Measurements from ENCODE around the gene CACNA1I. TPM values are rescaled to one million over a fixed set of nuclear protein-coding genes. Genes with fewer than 3 reads are reported as not detected.

The CACNA1I gene
- total RNA-seq, 4 donors from 2014 or later, result under 0.01 to 0.15 TPM; not detected in 2

- no peaks in the 10 kb centered on the region for H3K27me3 ChIP-seq
- TF ChIP-seq POLR2A (IDR thresholded peaks at IDR 0.05), result no peak
- TF ChIP-seq CTCF (IDR thresholded peaks at IDR 0.05), result no peak
Measured at GRCh38 chr22:39589875-39590274, 19.3 kb downstream of the CACNA1I start.

GRCh38 chr22:39592081-39593065 lies 21.8 kb downstream of the CACNA1I start:
- TF ChIP-seq POLR2A (IDR thresholded peaks at IDR 0.05) (no peak), CTCF (IDR thresholded peaks at IDR 0.05) (no peak)
- no peak overlapping the region for H3K4me3 ChIP-seq
- no peaks in the 10 kb centered on the region for H3K4me1 ChIP-seq
- intact Hi-C loops (cut with DNase I; ENCODE audit: low total_unique reads), result no loop called here
- H3K9me3 ChIP-seq, result no peaks in the 10 kb centered on the region
- DNase-seq, result no peak
- H3K27ac ChIP-seq, result no peak overlapping the region
- H3K36me3 ChIP-seq, result no peaks in the 10 kb centered on the region
- no peaks in the 10 kb centered on the region for H3K27me3 ChIP-seq

More at GRCh38 chr22:39589875-39590274, 19.3 kb downstream of the CACNA1I start:
- intact Hi-C loops (cut with DNase I; ENCODE audit: low total_unique reads), result no loop called here
- Histone ChIP-seq H3K36me3 (no peaks in the 10 kb centered on the region), H3K4me3 (no peak overlapping the region), H3K4me1 (no peaks in the 10 kb centered on the region), H3K27ac (no peak overlapping the region), H3K9me3 (no peaks in the 10 kb centered on the region)
- no peak for DNase-seq

- no peak for TF ChIP-seq POLR2A (IDR thresholded peaks at IDR 0.05)
- no peak for TF ChIP-seq CTCF (IDR thresholded peaks at IDR 0.05)
- no peaks in the 10 kb centered on the region for H3K4me1 ChIP-seq
- no peak overlapping the region for H3K4me3 ChIP-seq
- intact Hi-C loops (cut with DNase I; ENCODE audit: low total_unique reads), result no loop called here
- H3K27ac ChIP-seq, result no peak overlapping the region
- DNase-seq, result no peak
- no peaks in the 10 kb centered on the region for H3K9me3 ChIP-seq
- H3K27me3 ChIP-seq, result peaks cover 0 to 6% of the 10 kb centered on the region in 2 donors
- H3K36me3 ChIP-seq, result no peaks in the 10 kb centered on the region
Measured at GRCh38 chr22:39593066-39593930, 22.7 kb downstream of the CACNA1I start.

DNA sequence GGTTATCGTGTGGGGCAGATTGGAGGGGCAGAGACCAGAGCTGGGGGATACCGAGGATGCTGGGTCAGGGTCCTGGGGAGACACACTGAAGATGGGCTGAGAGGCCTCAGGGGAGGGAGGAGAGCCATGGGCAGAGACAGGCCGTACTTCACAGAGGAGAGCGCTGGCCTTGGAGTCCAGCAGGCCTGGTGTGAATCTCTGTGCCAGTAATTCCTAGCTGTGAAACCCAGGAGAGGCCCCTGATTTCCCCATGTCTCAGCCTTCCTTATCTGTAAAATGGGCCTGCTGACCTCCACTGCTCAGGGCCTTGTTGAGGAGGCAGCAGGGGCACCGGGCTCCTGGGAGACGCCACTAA lies 23.4 kb downstream of the CACNA1I start:
- no peak overlapping the region for H3K27ac ChIP-seq
- H3K4me1 ChIP-seq, result no peaks in the 10 kb centered on the region
- no peak for DNase-seq
- intact Hi-C loops (cut with DNase I; ENCODE audit: low total_unique reads), result no loop called here
- no peaks in the 10 kb centered on the region for H3K36me3 ChIP-seq
- TF ChIP-seq POLR2A (IDR thresholded peaks at IDR 0.05) (no peak), CTCF (IDR thresholded peaks at IDR 0.05) (no peak)
- H3K4me3 ChIP-seq, result no peak overlapping the region
- H3K27me3 ChIP-seq, result peaks cover 0 to 10% of the 10 kb centered on the region in 2 donors
- H3K9me3 ChIP-seq, result no peaks in the 10 kb centered on the region
